Activated T-helper 9 cell treated with anti-CD3 and anti-CD28 coated beads, Interleukin-2, amount 50 U/mL, for 16 hours (primary cell): ENCODE data around the gene RAMP3.
"Not testable (repeated sequence)": the region's sequence is repeated elsewhere in the genome, so short reads cannot be mapped to it uniquely, and the experiment has no call there.

ENCODE experiments used
- DNase-seq: peaks from one replicate; pipeline ENCODE4 v3.0.0-alpha.2; 2020; ENCODE audit warnings: low read depth

Gene RAMP3

DNA sequence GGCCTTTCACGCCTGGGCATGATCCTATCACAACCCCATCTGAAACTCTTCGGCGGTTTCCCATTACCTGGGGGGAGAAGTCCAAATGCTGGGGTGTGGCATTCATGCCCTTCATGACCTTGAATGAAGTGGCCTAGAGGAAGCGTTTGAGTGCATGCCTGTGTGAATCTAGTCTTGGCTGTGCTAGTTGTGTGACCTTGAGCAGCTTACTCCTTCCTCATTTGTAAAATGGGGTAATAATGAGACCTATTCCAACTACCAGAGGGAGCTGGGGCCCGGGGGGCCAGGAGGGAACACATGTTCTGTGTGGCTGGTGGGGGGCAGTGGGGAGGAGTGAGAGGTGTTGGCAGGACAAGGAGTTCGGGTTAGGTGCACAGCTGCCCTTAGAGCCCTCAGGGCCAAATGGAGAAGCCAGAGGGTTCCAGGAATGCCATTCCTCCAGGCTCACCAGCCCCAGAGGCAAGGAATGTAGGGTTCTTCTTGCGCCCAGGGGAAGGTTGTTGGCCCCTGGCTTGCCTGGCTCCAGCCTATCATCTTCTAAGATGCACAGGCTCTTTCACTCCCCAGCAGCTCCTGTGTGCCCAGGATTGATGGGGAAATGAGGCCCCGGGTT is 24.8 kb upstream of the RAMP3 start:
- DNase-seq, result no peak

GRCh38 chr7:45133352-45133751 is 24.2 kb upstream of the RAMP3 start:
- no peak for DNase-seq

GRCh38 chr7:45133877-45134276 is 23.7 kb upstream of the RAMP3 start:
- no peak for DNase-seq

DNA sequence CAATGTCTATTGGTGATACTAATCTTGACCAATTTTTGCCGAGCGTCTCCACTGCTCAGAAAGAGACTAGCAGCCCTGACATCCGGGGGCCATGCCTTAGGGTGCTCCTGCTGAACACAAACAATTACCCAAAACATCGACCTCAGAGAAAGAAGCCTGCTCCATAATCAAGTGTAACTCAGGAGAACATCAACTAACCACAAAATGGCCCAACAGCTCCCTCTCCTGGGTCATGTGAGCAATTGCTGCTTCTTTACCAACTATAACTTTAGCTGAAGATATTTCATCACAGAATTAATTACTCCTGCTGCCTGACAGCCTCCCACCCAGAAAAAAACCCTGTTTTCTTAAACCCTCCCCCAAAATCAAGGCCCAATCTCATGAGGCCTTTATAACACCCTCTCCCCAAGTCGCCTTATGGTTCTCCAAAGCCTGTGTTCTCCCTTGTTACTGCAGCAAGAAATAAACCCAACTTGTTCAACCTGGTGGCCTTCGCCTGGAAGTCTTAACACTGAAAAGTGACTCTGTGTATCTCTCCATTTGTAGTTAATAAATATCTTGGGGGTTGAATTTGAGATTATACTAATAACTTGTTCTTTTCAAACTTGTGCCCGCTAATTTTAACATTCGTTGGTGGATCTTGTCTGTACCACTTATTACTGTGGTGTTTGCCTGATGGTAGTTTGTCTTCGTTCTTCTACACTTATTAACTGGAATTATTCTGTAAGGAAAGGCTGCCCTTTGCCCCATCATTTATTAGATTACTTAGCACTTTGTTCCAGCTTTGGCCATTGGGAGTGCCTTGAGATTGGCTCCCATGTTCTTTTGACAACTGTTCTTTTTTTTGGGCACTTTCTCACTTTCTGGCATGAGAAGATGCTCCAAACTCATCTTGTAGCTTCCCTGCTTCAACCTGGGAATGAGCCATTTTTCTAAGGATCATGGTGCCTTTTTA is 21.2 kb upstream of the RAMP3 start:
- DNase-seq, result peak; percentile 41

DNA sequence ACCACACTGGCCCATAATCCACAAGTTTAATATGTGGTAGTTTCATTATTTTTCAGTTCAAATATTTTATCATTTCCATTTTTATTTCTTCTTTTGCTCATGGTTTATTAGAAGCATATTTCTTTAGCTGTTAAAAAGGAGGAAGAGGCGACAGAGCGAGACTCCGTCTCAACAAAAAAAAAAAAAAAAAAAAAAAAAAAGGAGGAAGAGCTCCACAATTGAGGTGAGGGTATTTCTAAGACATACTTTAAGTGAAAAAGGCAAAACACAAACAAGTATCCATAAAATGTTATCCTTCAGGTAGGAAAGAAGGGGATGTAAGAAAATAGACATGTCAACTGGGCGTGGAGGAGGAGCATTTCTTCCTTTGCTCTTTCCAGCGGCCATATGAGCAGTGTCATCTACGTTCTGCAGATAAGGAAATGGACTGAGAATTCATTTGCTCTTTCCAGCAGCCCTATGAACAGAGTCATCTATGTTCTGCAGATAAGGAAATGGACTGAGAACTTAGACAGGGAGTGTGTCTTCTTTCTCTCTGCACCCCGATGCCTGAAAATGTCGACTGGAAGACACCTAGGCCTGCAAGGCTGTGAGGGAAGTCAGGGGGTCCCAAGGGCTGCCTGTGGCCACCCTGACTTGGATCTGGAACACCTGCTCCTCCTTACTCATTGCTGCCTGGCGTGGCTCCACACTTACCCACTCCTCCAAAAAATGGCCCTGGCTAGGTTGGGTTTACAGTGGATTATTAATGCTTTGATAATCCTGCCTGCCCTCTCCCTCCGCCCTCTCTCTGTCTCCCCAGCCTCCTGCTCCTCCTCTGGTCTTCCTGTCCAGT is 18.9 kb upstream of the RAMP3 start:
- DNase-seq, result no peak

GRCh38 chr7:45140827-45141226 is 16.8 kb upstream of the RAMP3 start:
- no peak for DNase-seq

GRCh38 chr7:45143616-45144015 is 14.0 kb upstream of the RAMP3 start:
- no peak for DNase-seq

- no peak for DNase-seq
These were observed 11.7 kb upstream of the RAMP3 start for GRCh38 chr7:45145881-45146280.

- DNase-seq, result no peak
These were observed 10.8 kb upstream of the RAMP3 start for GRCh38 chr7:45146531-45147379.

GRCh38 chr7:45147858-45148652 is 9.5 kb upstream of the RAMP3 start:
- no peak for DNase-seq

DNA sequence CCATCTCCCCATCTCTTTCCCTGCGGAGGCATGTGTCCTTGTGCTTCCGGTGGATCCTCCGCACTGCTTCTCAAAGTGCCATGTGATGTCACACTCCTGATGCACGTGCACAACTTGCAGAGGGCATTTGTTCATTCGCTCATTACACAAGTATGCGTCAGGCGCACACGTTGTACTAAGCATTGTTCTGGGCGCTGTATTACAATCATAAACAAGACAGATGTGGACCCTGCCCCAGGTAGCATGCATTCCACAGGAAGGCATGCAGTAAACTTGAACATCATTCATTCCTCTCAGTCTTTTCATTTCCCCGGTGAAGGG is 9.0 kb upstream of the RAMP3 start:
- DNase-seq, result no peak

DNA sequence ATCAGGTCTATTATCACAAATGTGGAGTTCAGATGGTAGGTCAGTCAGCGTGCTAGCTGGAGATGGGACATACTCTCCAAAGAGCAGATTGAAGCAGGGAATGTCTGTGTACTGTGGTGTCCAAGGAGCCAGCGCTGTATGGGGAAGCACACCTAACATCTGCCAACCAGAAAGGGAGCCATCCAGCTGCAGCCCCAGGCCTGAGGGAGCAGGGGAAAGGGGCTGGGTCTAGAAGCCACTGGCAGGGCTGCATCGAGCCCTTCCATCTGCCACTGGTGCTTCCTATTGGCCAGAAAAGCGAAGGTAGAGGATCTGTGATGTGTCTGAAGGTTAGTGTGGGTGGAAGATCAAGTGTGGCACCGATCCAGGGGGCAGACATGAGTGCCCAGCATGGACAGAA is 8.0 kb upstream of the RAMP3 start:
- DNase-seq, result no peak

- no peak for DNase-seq
These were observed 7.4 kb upstream of the RAMP3 start for GRCh38 chr7:45150199-45150598.

GRCh38 chr7:45151131-45151684 is 6.4 kb upstream of the RAMP3 start:
- DNase-seq, result no peak

- DNase-seq, result no peak
These were observed 5.6 kb upstream of the RAMP3 start for GRCh38 chr7:45151967-45152366.

- DNase-seq, result no peak
These were observed 4.4 kb upstream of the RAMP3 start for GRCh38 chr7:45153233-45153632.

GRCh38 chr7:45153861-45154260 is 3.7 kb upstream of the RAMP3 start:
- DNase-seq, result not testable (repeated sequence)

GRCh38 chr7:45155357-45155900 is 2.2 kb upstream of the RAMP3 start:
- no peak for DNase-seq

GRCh38 chr7:45155941-45156340 is 1.6 kb upstream of the RAMP3 start:
- no peak for DNase-seq

DNA sequence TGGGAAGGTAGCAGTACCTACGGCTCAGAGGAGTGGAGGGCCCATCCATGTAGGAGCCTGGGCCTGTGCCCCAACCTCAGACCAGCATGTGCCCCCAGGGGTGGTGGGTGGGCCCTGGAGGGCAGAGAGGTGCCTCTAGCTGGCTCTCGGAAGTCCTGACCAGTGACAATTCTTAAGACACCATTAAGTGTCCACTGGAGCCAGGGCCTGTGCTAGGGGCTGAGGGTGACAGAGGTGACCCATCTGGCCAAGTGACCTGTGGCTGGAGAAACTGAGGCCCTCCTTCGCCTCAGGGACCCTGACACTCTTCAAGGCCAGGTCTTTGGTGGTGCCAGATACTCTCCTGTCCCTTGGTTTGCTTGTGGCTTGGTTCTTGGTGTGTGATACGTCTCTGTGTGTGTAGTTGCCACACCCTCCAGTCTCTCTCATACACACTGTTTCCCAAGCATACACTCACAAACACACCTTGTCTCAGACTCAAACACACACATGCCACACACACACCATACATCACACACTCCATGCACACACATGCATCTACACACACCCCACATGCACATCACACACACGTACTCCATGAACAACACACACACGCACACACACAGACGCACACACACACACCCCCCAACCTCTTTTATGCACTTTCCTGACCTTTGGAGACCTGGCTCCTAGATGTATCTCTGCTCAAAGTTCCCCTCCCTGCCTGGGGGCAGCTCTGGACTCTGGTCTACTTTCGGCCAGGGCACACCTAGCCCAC is 897 bp upstream of the RAMP3 start:
- DNase-seq, result no peak
